Ectodermal cell (in vitro differentiated cells): ENCODE results near the gene USH2A.
"Not testable (repeated sequence)": the region's sequence is repeated elsewhere in the genome, so short reads cannot be mapped to it uniquely, and the experiment has no call there.

Experiments
- H3K27ac ChIP-seq: 2 replicates; pipeline ENCODE4 v1.7.0; 2013; ENCODE audit warnings: mild to moderate bottlenecking, low read depth, low read length; ENCODE audit not compliant: insufficient read depth, poor library complexity, severe bottlenecking
- H3K27me3 ChIP-seq: 2 replicates; pipeline ENCODE4 v1.7.0; 2013; ENCODE audit warnings: mild to moderate bottlenecking, low read length; ENCODE audit not compliant: insufficient read depth, control insufficient read depth, poor library complexity, severe bottlenecking
- H3K36me3 ChIP-seq: one replicate; pipeline ENCODE4 v1.7.0; 2013; ENCODE audit warnings: low read length; ENCODE audit not compliant: control insufficient read depth, insufficient read depth
- H3K4me1 ChIP-seq: one replicate; pipeline ENCODE4 v1.7.0; 2013; ENCODE audit warnings: low read length; ENCODE audit not compliant: control insufficient read depth, insufficient read depth
- H3K4me3 ChIP-seq: 2 replicates; pipeline ENCODE4 v1.7.0; 2013; ENCODE audit warnings: low read depth, low read length, control low read depth; ENCODE audit not compliant: insufficient read depth
- H3K9me3 ChIP-seq: 2 replicates; pipeline ENCODE4 v1.7.0; 2013; ENCODE audit warnings: mild to moderate bottlenecking, low read length, moderate library complexity; ENCODE audit not compliant: control insufficient read depth
- WGBS, 2 experiments: methylation state at CpG; one replicate each; pipeline ENCODE4 v1.1.7; 2013; ENCODE audit warnings: missing lambda C conversion rate in 2 of 2; 5-methylcytosine and 5-hydroxymethylcytosine counted together

USH2A gene

GRCh38 chr1:216154063-216154462, 269.2 kb downstream of the USH2A start:
- Histone ChIP-seq H3K27me3 (no peaks in the 10 kb centered on the region), H3K36me3 (no peaks in the 10 kb centered on the region), H3K9me3 (no peaks in the 10 kb centered on the region), H3K4me3 (no peak overlapping the region), H3K4me1 (no peaks in the 10 kb centered on the region), H3K27ac (no peak overlapping the region)

GRCh38 chr1:216153130-216153529, 270.1 kb downstream of the USH2A start:
- no peak overlapping the region for H3K4me3 ChIP-seq
- 89 to 98% methylated on average over 2 of the region's 2 CpGs for WGBS, 2 experiments
- H3K9me3 ChIP-seq, result no peaks in the 10 kb centered on the region
- H3K4me1 ChIP-seq, result no peaks in the 10 kb centered on the region
- no peaks in the 10 kb centered on the region for H3K36me3 ChIP-seq
- no peak overlapping the region for H3K27ac ChIP-seq
- H3K27me3 ChIP-seq, result no peaks in the 10 kb centered on the region

GRCh38 chr1:216145451-216146018, 277.7 kb downstream of the USH2A start:
- H3K27me3 ChIP-seq, H3K4me1 ChIP-seq, H3K4me3 ChIP-seq, H3K9me3 ChIP-seq, H3K27ac ChIP-seq, H3K36me3 ChIP-seq: not testable (repeated sequence)
- 65 to 77% methylated on average over 2 to 3 of the region's 7 CpGs for whole genome bisulfite sequencing, 2 experiments

GRCh38 chr1:216144661-216145450, 278.4 kb downstream of the USH2A start:
- Histone ChIP-seq H3K9me3 (no peaks in the 10 kb centered on the region), H3K4me1 (no peaks in the 10 kb centered on the region), H3K36me3 (no peaks in the 10 kb centered on the region), H3K4me3 (no peak overlapping the region), H3K27me3 (no peaks in the 10 kb centered on the region), H3K27ac (no peak overlapping the region)
- 72 to 73% methylated on average over 4 to 5 of the region's 5 CpGs for WGBS, 2 experiments

- WGBS, 2 experiments, result 91 to 96% methylated on average over 2 of the region's 2 CpGs
- Histone ChIP-seq H3K4me3 (no peak overlapping the region), H3K4me1 (no peaks in the 10 kb centered on the region), H3K27me3 (no peaks in the 10 kb centered on the region), H3K27ac (no peak overlapping the region), H3K9me3 (no peaks in the 10 kb centered on the region), H3K36me3 (no peaks in the 10 kb centered on the region)
Measured at GRCh38 chr1:216142921-216143320, 280.3 kb downstream of the USH2A start.

GRCh38 chr1:216140730-216141524, 282.3 kb downstream of the USH2A start:
- WGBS, 2 experiments, result 76 to 84% methylated on average over 3 to 4 of the region's 5 CpGs
- Histone ChIP-seq H3K4me3 (no peak overlapping the region), H3K27ac (no peak overlapping the region), H3K36me3 (no peaks in the 10 kb centered on the region), H3K9me3 (no peaks in the 10 kb centered on the region), H3K4me1 (no peaks in the 10 kb centered on the region), H3K27me3 (no peaks in the 10 kb centered on the region)

- Histone ChIP-seq H3K4me3 (no peak overlapping the region), H3K36me3 (no peaks in the 10 kb centered on the region), H3K27me3 (no peaks in the 10 kb centered on the region), H3K27ac (no peak overlapping the region), H3K9me3 (no peaks in the 10 kb centered on the region), H3K4me1 (no peaks in the 10 kb centered on the region)
- 87 to 94% methylated on average over 3 to 4 of the region's 4 CpGs for WGBS, 2 experiments
Measured at GRCh38 chr1:216124192-216124781, 299.0 kb downstream of the USH2A start.

GRCh38 chr1:216123446-216124191, 299.6 kb downstream of the USH2A start:
- Histone ChIP-seq H3K4me3 (no peak overlapping the region), H3K36me3 (no peaks in the 10 kb centered on the region), H3K4me1 (no peaks in the 10 kb centered on the region), H3K27me3 (no peaks in the 10 kb centered on the region), H3K9me3 (no peaks in the 10 kb centered on the region), H3K27ac (no peak overlapping the region)
- WGBS, 2 experiments, result 84% methylated on average over 2 of the region's 2 CpGs; no CpG with 5 or more reads in 1 of the 2 experiments

GRCh38 chr1:216119600-216119999, 303.6 kb downstream of the USH2A start:
- Histone ChIP-seq H3K4me3 (no peak overlapping the region), H3K9me3 (no peaks in the 10 kb centered on the region), H3K36me3 (no peaks in the 10 kb centered on the region), H3K27me3 (no peaks in the 10 kb centered on the region), H3K4me1 (no peaks in the 10 kb centered on the region), H3K27ac (no peak overlapping the region)
- WGBS, 2 experiments, result no CpG with 5 or more reads among the region's 2 CpGs
